HepG2 (cell line): ENCODE measurements around the gene COA3. TPM values are rescaled to one million over a fixed set of nuclear protein-coding genes. Genes with fewer than 3 reads are reported as not detected.

Experiments used
- AGO2 ChIP-seq: fragments of 200-400 bp; formaldehyde crosslinking; optimal IDR thresholded peaks from 2 replicates; pipeline ENCODE3; 2017; ENCODE audit warnings: mild to moderate bottlenecking, low read depth, low read length, moderate library complexity
- ARNTL ChIP-seq: sonication (generic); formaldehyde crosslinking; IDR thresholded peaks from 2 replicates; pipeline ENCODE4 v1.4.0; 2020; ENCODE audit warnings: mild to moderate bottlenecking, missing genetic modification reagents
- CC2D1A ChIP-seq: sonication (generic); formaldehyde crosslinking; IDR thresholded peaks from 2 replicates; pipeline ENCODE4 v1.8.1; 2023; ENCODE audit warnings: mild to moderate bottlenecking, missing genetic modification reagents
- CHCHD3 ChIP-seq: sonication (generic); formaldehyde crosslinking; IDR thresholded peaks from 2 replicates; pipeline ENCODE4 v1.8.0; 2022; ENCODE audit warnings: mild to moderate bottlenecking, missing genetic modification reagents, moderate library complexity
- FOXJ3 ChIP-seq: sonication (generic); formaldehyde crosslinking; IDR thresholded peaks from 2 replicates; pipeline ENCODE4 v1.4.0; 2020; ENCODE audit warnings: missing genetic modification reagents, mild to moderate bottlenecking, borderline replicate concordance
- GPN1 ChIP-seq: sonication (generic); formaldehyde crosslinking; IDR thresholded peaks from 2 replicates; pipeline ENCODE4 v1.5.1; 2020; ENCODE audit warnings: missing genetic modification reagents, borderline replicate concordance
- HIVEP1 ChIP-seq: sonication (generic); formaldehyde crosslinking; IDR thresholded peaks from 2 replicates; pipeline ENCODE4 v1.4.0; 2020; ENCODE audit warnings: mild to moderate bottlenecking, missing genetic modification reagents
- JUNB ChIP-seq: sonication (generic); formaldehyde crosslinking; IDR thresholded peaks from 2 replicates; pipeline ENCODE4 v1.8.0; 2022; ENCODE audit warnings: missing genetic modification reagents, mild to moderate bottlenecking, borderline replicate concordance
- MIER3 ChIP-seq: IDR thresholded peaks from 2 replicates; pipeline ENCODE4 v1.6.1; 2016; ENCODE audit warnings: missing compliant biosample characterization, borderline replicate concordance
- MIXL1 ChIP-seq: IDR thresholded peaks from 2 replicates; pipeline ENCODE4 v1.6.1; 2016
- NFE2L1 ChIP-seq: sonication (generic); formaldehyde crosslinking; IDR thresholded peaks from 2 replicates; pipeline ENCODE4 v1.4.0; 2020; ENCODE audit warnings: missing genetic modification reagents, mild to moderate bottlenecking, borderline replicate concordance
- RFXAP ChIP-seq: sonication (generic); formaldehyde crosslinking; IDR thresholded peaks from 2 replicates; pipeline ENCODE4 v1.4.0; 2020; ENCODE audit warnings: missing genetic modification reagents, borderline replicate concordance
- SYNCRIP ChIP-seq: fragments of 200-400 bp; formaldehyde crosslinking; IDR thresholded peaks from 2 replicates; pipeline ENCODE4 v1.6.1; 2018; ENCODE audit warnings: mild to moderate bottlenecking, low read depth, low read length; ENCODE audit not compliant: insufficient read depth
- TGIF2 ChIP-seq: IDR thresholded peaks from 2 replicates; pipeline ENCODE4 v1.6.1; 2016; ENCODE audit warnings: control low read depth, missing compliant biosample characterization
- TIGD3 ChIP-seq: sonication (generic); formaldehyde crosslinking; IDR thresholded peaks from 2 replicates; pipeline ENCODE4 v1.5.1; 2020; ENCODE audit warnings: mild to moderate bottlenecking, missing genetic modification reagents, borderline replicate concordance
- XBP1 ChIP-seq: sonication (generic); formaldehyde crosslinking; IDR thresholded peaks from 2 replicates; pipeline ENCODE4 v1.5.0; 2020; ENCODE audit warnings: missing genetic modification reagents
- ZNF251 ChIP-seq: sonication (generic); formaldehyde crosslinking; IDR thresholded peaks from 2 replicates; pipeline ENCODE4 v1.9.0; 2021; ENCODE audit warnings: mild to moderate bottlenecking, missing genetic modification reagents
- ZSCAN21 ChIP-seq: sonication (generic); formaldehyde crosslinking; IDR thresholded peaks from 2 replicates; pipeline ENCODE4 v1.8.0; 2022; ENCODE audit warnings: mild to moderate bottlenecking, missing genetic modification reagents, moderate library complexity, borderline replicate concordance
- polyA plus RNA-seq, 8 experiments: library from polyadenylated mRNA; depleted of rRNA in 3 of 8; stranded (reverse) in 7 of 8; unstranded in 1 of 8; fragments of >200 nt; fragmentation: Illumina TruSeq in 4 of 8; extraction: Trizol in 4 of 8; gene quantifications; 2 replicates each; pipeline versions ENCODE4 v1.2.1 to v1.2.3, GENCODE V29; 2011 to 2016; ENCODE audit warnings: low read depth in 4 of 8, missing spikeins in 1 of 8, mixed read lengths in 1 of 8; ENCODE audit not compliant: insufficient read depth in 1 of 8
- total RNA-seq, 5 experiments: library from RNA; depleted of rRNA; stranded (reverse); fragments of >200 nt; fragmentation: Illumina TruSeq; extraction: Trizol; gene quantifications; 2 replicates each; pipeline ENCODE4 v1.2.3, GENCODE V29; 2016; ENCODE audit warnings: low read depth in 1 of 5
- TF ChIP-seq, protein P1 (sequence below): sonication (generic); formaldehyde crosslinking; IDR thresholded peaks from 2 replicates; pipeline ENCODE4 v1.9.0; 2021; ENCODE audit warnings: missing genetic modification reagents, mild to moderate bottlenecking, borderline replicate concordance
- TF ChIP-seq, protein P2 (sequence below): sonication (generic); formaldehyde crosslinking; IDR thresholded peaks from 2 replicates; pipeline ENCODE4 v1.4.0; 2020; ENCODE audit warnings: mild to moderate bottlenecking, missing genetic modification reagents
- TF ChIP-seq, protein P3 (sequence below): sonication (generic); formaldehyde crosslinking; IDR thresholded peaks from 2 replicates; pipeline ENCODE4 v1.4.0; 2020; ENCODE audit warnings: missing genetic modification reagents

Gene COA3
- total and polyA plus RNA-seq, 2 of the 13 experiments (the other 11 are each of a cell fraction or from before 2014, with no cell fraction given) = 133 to 202 TPM

GRCh38 chr17:42773290-42774035 is 25.0 kb downstream of the COA3 start, which contains the start of gene VPS25 (continued):
- TF ChIP-seq TIGD3 (CRISPR knock-in tag) (no peak; the same call in 1 of the 2 replicates), TGIF2 (CRISPR knock-in tag) (no peak; the same call in none of the 2 replicates), RFXAP (CRISPR knock-in tag) (peak; percentile 95), ZNF251 (CRISPR knock-in tag) (no peak), ZSCAN21 (no peak; the same call in 1 of the 2 replicates), AGO2 (peak; percentile 90), MIXL1 (CRISPR knock-in tag) (peak; percentile 94), FOXJ3 (CRISPR knock-in tag) (no peak; the same call in 1 of the 2 replicates), HIVEP1 (peak; percentile 76), SYNCRIP (no peak), NFE2L1 (CRISPR knock-in tag) (peak; percentile 84; the same call in 1 of the 2 replicates), JUNB (no peak), MIER3 (CRISPR knock-in tag) (peak; percentile 98; the same call in 1 of the 2 replicates), CHCHD3 (CRISPR knock-in tag) (no peak), CC2D1A (CRISPR knock-in tag) (no peak), XBP1 (CRISPR knock-in tag) (no peak), ARNTL (CRISPR knock-in tag) (no peak), GPN1 (CRISPR knock-in tag) (no peak)
- TF ChIP-seq, protein P1, sequence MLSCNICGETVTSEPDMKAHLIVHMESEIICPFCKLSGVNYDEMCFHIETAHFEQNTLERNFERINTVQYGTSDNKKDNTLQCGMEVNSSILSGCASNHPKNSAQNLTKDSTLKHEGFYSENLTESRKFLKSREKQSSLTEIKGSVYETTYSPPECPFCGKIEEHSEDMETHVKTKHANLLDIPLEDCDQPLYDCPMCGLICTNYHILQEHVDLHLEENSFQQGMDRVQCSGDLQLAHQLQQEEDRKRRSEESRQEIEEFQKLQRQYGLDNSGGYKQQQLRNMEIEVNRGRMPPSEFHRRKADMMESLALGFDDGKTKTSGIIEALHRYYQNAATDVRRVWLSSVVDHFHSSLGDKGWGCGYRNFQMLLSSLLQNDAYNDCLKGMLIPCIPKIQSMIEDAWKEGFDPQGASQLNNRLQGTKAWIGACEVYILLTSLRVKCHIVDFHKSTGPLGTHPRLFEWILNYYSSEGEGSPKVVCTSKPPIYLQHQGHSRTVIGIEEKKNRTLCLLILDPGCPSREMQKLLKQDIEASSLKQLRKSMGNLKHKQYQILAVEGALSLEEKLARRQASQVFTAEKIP (CRISPR knock-in tag) = no peak
- TF ChIP-seq, protein P2, sequence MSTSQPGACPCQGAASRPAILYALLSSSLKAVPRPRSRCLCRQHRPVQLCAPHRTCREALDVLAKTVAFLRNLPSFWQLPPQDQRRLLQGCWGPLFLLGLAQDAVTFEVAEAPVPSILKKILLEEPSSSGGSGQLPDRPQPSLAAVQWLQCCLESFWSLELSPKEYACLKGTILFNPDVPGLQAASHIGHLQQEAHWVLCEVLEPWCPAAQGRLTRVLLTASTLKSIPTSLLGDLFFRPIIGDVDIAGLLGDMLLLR (CRISPR knock-in tag) = no peak
- TF ChIP-seq, protein P3, sequence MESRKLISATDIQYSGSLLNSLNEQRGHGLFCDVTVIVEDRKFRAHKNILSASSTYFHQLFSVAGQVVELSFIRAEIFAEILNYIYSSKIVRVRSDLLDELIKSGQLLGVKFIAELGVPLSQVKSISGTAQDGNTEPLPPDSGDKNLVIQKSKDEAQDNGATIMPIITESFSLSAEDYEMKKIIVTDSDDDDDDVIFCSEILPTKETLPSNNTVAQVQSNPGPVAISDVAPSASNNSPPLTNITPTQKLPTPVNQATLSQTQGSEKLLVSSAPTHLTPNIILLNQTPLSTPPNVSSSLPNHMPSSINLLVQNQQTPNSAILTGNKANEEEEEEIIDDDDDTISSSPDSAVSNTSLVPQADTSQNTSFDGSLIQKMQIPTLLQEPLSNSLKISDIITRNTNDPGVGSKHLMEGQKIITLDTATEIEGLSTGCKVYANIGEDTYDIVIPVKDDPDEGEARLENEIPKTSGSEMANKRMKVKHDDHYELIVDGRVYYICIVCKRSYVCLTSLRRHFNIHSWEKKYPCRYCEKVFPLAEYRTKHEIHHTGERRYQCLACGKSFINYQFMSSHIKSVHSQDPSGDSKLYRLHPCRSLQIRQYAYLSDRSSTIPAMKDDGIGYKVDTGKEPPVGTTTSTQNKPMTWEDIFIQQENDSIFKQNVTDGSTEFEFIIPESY (CRISPR knock-in tag) = peak; percentile 82
